DMS153 treated with DMSO at 0.1 percent for 48 hours (cell line): ENCODE measurements around the gene CYP39A1.
"Not testable (repeated sequence)": the region's sequence is repeated elsewhere in the genome, so short reads cannot be mapped to it uniquely, and the experiment has no call there.

Experiments used
- DNase-seq: peaks from one replicate; lab custom pipeline; 2025; ENCODE audit not compliant: unreplicated experiment; lab: John Stamatoyannopoulos, UW

Gene CYP39A1

DNA sequence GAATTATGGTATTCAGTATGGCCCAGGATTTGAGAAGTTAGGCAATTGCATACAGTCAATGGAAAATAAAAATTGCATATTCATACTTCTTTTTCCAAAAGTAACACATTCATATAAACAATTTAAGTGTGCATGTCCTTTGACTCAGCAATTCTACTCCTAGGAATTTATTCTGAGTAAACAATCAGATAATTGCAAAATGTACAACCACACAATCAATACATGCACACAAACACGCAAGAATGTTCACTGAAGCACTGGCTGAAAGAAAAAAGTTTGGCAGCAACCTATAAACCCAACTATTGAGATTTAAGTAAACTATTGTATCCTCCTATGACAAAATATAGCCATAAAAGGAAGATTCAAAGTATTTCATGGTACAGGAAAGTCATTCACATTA lies 1.6 kb downstream of the CYP39A1 start:
- DNase-seq: no peak

DNA sequence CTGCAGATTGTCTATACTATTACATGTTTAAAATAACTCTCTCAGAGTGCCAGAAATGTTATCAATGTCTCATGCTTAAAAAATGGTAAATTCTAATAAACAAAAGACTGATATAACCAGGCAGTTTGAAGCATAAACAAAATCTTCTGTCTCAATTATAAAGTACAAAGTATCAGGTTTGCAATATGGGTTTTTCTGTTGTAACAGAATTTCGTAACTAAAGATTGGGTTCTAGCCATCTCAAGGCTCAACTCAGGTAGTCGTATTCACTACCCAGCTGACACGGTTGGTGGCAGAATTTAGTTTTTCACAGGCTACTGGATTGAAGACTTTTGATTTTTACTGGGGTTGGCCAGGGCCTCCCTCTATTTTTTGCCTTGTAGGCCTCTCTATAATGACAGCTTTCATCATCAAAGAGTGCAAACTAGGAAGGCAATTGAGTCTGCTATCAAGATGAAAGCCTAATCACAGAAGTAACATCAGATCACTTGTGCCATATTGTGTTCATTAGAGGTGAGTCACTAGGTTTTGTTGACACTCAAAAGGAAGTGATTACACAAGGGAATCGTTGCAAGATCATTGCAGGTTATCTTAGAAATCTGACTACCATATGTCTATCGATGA lies 3.6 kb downstream of the CYP39A1 start:
- peak; percentile 9 for DNase-seq

DNA sequence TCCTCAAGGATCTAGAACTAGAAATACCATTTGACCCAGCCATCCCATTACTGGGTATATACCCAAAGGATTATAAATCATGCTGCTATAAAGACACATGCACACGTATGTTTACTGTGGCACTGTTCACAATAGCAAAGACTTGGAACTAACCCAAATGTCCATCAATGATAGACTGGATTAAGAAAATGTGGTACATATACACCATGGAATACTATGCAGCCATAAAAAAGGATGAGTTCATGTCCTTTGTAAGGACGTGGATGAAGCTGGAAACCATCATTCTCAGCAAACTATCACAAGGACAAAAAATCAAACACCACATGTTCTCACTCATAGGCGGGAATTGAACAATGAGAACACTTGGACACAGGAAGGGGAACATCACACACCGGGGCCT lies 4.5 kb downstream of the CYP39A1 start:
- DNase-seq: not testable (repeated sequence)

DNA sequence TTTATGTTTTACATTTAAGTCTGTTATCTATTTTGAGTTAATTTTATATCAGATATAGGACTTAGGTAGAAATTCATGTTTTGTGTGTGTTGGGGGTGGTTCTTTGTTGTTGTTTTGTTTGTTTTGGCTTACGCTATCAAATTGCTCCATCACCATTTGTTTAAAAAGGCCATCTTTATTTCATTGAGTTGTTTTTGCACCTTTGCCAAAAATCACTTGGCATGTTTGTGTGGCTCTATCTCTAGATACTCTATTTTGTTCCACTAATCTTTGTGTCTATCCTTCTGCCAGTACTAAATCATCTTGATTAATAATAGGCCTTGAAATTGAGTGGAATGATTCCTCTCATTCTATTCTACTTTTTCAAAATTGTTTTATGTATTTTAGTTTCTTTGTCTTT lies 7.4 kb downstream of the CYP39A1 start:
- DNase-seq: no peak

DNA sequence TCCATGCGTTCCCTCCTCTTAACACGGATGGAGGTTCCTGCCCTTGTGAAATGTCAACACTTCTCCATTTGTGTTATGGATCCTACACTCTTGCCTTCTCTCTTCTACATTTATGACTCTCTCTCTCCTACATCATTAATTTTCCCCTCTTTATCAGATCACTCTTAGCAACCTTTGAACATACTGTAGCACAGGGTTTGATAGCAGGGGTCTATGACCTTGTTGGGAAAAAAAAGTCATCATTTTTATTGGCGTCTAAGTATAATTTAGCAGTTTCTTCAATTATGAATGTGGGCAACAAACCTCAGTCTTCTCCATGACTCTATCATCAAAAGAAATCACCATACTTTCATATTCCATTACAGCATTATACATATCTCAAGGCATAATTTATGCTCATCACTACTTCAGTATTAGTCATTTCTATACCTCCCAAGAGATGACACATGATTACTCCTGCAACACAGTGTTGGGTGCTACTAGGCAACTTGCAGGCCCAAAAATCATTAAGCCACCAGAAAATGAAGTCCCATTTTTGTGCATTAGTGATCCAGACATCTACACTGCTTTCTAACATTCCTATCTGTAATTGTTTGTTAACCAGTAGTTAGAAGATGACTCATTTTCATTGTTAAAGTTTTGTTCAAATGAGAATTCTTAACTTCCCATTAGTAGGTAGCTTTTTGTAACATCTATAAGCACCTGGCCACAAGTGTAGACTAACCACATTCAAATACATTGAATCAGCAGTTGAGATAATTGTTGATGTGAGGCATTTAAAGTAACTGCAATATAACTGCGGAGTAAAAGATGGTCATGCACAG lies 9.5 kb downstream of the CYP39A1 start:
- DNase-seq: no peak

DNA sequence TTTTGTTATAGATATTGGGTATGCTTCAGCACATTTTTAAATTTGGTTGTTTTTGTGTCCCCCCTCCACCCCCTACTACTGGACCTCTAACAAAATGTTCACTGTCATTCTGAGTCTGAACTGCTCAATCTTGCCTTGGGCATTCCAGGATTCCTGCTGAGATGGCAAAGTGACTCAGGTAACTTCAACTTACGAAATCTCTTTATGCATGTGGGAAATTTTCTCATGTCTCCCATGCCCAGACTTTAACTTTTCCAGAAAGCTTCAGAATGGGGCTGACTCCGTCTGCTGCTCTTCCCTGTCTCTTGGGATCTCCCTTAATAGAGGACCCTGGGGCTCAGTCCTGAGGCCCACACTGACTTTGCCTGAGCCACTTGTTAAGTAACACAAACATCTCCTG lies 14.0 kb downstream of the CYP39A1 start:
- no peak for DNase-seq

DNA sequence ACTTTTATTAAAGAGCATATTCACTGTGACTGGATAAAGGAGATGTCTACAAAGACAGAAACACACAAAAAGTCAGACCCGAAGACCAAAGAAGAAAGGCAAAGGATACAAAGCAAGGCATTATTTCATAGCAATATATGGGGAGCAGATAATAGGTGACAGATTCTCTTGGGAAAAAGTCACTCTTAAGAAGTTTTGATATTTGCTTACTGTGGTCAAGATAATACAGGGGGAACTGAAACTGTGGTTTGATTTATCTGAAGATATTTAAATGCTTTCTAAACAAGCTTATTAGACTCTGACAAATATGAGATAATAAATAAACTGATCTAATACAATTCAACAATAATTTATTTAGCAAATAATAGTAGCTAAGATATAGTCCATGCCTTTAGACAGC lies 14.7 kb downstream of the CYP39A1 start:
- DNase-seq: no peak

DNA sequence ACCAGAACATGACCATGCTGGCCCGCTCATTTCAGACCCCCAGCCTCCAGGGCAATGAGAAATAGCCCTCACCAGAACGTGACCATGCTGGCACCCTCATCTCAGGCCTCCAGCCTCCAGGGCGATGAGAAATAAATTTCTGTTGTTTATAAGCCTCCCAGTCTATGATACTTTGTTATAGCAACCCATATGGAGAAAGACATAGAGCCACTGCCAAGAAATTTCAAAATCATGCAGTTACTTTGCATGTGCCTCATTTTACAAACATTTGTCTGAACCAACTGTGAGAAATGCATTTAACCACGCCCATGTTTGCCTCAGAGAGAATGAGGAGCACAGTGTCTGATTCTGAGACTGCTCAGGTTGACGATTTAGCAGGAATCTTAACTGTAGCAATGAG lies 15.5 kb downstream of the CYP39A1 start:
- no peak for DNase-seq

DNA sequence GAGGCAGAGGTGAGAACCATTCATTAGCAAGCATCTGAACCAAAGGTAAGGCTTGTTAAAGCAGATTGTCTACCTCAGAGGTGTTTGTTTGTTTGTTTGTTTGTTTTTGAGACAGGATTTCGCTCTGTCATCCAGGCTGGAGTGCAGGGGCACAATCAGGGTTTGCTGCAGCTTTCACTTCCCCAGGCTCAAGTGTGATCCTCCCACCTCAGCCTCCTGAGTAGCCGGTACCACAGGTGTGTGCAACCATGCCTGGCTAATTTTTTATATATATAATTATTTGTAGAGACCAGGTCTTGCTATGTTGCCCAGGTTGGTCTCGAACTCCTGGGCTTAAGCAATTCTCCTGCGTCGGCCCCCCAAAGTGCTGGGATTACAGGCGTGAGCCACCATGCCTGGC lies 17.2 kb downstream of the CYP39A1 start:
- no peak for DNase-seq

DNA sequence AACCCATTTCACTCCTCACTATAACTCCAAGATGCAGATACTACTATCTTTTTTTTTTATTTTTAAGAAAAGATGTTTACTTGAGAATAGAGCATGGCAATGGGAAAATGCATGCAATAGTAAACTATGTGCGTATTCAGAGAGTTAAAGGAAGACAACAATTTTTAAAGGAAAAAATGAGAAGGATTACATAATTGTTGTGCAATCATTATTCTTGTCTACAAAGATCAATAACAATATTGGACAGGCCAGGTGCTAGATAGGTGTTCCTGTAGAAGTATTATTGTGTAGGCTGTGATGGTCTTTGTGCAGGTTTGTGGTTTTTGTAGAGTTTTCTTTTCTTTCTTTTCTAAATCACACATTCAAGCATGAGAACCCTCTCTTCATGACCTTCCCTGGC lies 20.6 kb downstream of the CYP39A1 start:
- no peak for DNase-seq

DNA sequence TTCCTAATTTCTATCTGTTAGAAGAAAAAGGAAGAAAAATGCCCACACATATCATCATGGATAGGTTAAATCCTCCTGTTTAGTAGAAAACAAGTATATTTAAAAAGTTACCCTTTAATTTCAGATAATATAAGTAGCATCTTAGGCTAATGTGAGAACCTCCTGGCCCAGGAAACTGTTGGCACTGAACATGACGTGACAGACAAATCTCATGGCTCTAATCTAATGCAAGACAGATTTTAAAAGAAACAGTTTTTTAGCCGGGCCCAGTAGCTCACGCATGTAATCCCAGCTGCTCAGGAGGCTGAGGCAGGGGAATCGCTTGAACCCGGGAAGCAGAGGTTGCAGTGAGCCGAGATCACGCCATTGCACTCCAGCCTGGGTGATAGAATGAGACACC lies 22.9 kb downstream of the CYP39A1 start:
- DNase-seq: no peak

DNA sequence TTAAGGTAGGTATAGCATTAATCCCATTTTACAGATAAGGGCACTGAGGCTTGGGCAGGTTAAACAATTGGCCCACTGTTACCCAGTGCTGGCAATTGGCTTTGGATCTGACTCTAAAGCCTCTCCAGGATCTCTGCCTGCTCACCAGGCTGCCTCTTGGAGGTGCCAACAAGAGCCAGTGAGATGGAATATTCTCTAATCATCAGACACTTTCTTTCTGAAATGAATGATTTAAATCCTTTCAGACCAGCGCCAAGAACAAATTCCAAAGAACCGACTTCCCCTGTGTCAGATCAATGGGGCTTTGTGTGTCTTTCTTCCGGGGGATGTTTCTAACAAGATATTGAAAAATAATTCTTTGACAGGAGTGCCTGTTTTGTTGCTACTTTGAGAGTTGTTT lies 23.6 kb downstream of the CYP39A1 start:
- no peak for DNase-seq

DNA sequence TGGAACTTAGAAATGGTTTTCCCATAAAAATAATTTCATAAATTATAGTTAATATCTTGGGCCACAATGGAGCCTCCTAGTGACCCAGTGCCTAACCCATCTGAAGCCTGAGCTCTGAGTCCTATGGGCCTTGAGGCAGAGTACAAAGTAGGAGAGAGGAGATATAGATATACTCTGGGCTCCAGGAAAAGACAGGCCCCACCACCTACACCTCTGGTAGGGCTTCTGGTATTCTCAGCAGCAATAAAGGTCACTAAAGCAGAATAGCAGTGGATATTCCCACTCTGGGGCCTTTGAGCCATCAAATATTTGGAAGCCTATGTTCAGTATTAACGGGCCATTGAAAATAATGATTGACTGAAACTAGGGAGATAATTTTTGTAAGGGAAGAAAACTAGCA lies 24.1 kb downstream of the CYP39A1 start:
- DNase-seq: no peak

DNA sequence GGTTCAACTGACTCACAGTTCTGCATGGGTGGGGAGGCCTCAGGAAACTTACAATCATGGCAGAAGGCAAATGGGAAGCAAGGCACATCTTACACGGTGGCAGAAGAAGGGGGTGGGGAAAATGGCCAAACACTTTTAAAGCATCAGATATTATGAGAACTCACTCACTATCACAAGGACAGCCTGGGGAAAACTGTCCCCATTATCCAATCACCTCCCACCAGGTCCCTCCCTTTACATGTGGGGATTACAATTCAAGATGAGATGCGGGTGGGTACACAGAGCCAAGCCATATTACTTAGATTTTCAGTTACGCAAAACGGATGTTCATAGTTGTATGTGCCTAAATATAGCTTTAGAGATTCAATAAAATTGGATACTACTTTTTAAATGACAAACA lies 25.6 kb downstream of the CYP39A1 start:
- no peak for DNase-seq

DNA sequence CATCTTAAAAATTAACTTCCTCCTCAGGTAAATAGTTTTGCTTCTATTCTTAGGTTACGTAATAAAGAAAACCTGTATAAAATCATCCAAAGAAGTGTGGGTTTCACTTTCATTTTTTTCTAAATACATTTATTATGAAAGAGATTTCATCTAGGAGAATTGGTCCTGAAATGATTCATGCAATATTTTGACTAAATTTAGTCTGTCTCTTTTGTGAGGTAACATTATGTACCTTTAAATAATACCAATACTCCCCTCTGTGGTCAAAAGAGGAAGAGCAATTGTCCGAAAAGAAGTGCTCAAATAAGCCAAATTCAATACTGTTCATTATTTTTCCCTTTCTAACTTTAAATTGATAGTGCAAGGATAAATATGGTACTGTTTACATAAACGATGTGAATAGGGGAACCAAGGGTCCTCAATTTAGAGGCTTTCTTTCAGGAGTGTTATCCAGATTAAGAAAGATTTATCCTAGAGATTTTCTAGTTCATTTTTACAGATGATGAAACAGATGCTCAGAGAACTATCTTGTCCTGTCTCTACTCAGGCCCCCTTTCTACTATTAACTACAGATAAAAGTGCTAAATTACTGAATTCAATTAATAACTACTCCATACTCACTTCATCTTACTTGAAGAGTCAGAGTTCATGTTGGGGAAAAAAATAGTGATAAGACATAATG lies 26.2 kb downstream of the CYP39A1 start:
- peak; percentile 34 for DNase-seq

DNA sequence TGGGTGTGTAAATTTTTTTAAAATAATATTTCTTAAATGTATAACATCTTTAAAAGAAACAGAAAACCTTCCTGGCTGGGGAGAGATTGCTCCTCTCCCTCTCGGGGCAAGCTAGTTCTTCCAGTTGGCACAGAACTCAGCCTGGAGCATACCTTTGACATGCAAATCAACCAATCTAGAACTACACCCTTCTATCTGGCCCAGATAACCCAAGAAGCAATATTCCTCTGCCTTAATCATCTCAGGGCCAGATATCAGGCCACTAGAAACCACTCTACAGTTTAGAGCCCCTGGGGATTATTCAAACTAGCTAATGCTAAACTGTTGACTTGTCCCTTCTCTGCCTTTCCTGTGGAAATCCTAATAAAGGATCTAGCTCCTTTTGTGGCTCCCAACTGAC lies 33.9 kb downstream of the CYP39A1 start:
- DNase-seq: no peak

DNA sequence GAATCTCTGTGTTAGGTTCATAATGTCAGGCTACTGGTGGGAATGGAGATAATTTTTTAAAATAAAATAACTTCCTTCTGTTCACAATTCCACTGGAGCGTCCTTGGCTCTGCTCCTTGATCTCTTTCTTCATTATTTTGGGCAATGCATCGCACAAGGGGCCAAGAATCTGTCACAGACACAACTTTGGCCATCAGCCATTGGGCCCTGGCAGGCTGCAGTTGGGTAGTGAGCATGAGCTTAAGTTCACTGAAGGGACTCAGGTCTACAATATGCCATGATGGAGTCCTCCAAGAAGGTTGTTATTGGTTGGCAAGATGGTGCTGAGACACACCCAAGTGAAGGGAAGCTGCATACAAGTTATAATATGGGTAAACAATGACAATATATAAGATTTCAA lies 40.0 kb downstream of the CYP39A1 start:
- no peak for DNase-seq

DNA sequence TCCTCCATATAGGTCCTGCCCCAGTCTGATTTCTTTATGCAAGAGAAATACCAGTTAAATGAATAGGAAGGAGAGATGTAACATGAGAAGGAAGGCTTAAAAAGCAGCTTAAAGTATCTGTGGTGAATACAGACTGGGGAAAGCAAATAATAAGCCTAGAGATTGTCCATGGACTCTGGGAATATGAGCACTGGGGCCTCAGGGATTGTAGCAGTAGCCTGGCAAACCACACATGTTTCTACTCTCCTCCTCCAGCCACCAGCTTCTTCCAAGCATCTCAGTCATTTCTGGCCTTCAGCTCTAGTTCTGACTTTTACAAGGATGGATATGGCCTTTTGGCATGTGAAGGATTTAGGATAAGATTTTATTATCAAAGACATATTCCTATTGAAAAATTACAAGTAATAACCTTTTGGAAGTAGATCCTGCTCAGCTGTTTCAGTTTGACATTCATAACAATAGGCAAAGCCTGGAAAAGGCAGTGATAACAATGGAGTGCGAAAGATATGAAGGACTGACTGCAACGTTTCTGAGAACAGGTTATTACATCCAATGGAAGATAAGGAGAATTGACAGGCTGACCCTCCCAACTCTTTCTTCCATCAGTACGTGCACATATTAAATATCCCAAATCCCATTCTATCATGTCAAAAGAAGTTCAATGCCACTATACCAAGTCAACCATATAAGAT lies 41.6 kb downstream of the CYP39A1 start:
- DNase-seq: no peak

DNA sequence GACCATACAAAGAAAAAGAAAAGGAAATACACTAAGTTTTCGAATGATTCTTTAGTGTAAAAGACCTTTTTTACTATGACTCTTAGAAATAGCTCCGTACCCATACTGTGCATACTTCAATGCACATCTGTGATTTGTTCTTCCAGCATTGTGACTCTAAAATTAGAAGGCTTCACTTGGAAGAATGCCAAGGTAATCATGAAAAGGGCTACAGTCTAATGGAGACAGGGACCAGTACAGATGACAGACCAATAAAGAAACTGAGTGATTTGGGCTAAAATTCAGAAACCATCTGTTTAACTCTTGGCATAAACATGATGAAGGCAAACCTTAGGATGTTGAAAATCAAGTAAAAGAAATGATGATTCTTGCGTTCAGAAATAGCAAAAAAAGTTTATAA lies 46.3 kb downstream of the CYP39A1 start:
- DNase-seq: no peak

DNA sequence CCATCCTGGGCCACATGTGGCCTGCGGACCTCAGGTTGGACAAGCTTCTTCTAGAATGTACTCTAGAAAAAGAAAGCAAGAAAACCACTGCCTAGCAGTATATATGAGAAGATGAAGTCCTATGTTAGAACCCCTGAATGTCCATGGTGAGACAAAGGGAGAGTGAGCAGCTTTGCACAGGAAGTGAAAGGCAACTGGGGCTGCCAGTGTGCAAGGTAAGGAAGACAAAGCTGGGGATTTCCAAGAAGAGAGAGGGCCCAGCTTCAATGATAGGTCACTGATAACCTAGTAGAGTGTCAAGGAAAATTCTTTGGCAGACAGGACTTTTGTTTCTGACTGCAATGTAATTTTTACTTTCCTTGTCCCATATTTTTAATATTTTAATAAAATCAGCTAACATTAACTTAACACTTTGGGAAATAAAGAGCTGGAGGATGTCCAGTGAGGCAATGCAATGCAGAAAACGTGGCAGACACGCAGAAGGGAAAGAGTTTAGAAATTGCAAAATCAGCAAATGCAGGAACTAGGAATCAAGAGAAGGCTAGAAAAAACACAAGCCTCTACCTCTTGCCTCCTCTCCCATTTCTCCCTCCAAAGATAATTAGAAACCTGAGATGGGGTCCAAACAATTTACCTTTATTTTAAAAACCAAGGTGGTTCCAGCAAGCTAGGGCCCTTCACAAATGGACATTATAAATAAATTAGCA lies 47.4 kb downstream of the CYP39A1 start:
- no peak for DNase-seq

DNA sequence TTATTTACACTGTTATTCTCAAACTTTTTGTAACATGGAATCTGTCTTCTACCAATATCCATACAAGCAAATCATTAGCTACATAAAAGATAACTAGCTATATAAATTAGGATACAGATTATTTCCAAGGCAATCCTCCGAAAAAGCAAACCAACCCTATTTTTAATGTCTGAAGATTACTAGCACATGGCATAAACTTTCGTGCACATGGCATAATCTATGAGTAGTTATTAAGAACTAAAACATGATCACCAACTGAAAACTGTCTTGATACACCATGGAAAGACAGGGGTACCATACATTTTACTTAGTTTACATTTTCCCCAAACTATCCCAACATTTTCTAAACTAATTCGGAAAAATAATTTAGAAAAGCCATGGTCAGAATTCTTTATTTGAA lies 54.4 kb downstream of the CYP39A1 start:
- no peak for DNase-seq
